GM21528 (cell line): ENCODE measurements around the gene CYP27C1.

Source experiments
- ATAC-seq: cut with Tn5 transposase; IDR thresholded peaks from one replicate; pipeline ENCODE4 v1.9.1; 2021; ENCODE audit warnings: mild to moderate bottlenecking, moderate library complexity; ENCODE audit not compliant: unreplicated experiment, low FRiP score

CYP27C1 gene

DNA sequence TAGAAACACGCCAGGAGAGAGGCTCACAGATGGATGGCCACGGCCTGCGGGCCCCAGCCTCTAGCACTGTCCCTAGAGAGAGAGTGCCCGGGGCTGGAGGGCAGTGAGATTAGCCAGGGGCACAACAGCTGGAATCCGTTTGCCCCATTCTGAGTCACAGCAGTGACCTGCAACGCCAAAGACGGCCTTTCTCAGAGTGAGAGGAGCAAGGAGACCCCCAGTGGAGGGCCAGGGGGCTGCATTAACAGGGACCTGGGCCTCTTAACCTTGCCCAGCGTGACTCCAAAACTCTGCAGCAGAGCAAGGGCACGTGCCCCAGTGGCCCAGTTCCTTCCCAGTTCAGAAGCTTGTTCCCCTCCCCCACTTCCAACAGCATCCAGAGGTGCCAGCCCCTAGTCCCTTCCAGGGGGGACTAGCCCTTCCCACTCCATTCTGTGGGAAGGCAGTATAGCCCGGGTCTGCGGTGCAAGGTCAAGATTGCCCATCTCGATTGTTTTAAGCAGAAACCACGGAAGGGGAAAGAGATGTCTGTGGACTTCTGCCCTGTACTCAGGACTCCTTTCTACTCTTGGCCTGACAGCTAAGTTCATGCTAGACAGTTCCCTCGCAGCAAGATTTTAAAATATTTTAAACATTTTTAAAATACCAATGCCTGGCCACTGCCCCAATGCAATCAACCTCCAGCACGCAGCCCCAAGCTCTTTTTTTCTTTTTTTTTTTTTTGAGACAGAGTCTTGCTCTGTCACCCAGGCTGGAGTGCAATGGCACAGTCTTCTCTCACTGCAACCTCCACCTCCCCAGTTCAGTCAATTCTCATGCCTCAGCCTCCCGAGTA, 62.2 kb downstream of the CYP27C1 start:
- no peak for ATAC-seq

DNA sequence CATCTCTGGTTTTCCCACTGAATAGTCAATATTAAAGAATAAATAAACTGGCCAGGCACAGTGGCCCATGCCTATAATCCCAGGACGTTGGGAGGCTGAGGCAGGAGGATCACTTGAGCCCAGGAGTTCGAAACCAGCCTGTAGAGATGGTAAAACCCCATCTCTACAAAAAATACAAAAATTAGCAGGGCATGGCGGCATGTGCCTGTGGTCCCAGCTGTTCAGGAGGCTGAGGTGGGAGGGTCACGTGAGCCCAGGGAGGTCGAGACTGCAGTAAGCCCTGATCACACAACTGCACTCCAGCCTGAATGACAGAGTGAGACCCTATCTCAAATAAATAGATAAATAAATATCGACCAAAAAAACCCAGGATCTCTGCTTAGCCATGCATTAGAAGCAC, 63.0 kb downstream of the CYP27C1 start:
- no peak for ATAC-seq

DNA sequence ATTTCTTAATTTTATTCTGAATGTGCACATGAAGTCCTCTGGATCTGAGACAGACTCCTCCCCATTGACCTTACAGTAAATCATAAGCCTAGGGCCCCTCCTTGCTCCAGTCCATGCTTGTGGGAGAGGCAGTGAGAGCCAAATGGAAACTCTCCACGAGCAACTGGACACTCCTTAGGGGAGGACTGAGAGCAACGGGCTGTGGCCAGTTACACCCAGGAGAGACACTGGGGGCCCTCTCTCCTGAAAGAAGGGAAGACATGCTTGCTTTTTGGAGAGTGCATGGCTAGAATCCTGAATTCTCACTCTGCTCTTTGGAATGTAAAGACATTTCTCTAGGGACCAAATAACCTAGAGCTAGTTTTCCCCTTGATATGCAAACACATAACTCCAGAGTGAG, 64.2 kb downstream of the CYP27C1 start:
- ATAC-seq = no peak

DNA sequence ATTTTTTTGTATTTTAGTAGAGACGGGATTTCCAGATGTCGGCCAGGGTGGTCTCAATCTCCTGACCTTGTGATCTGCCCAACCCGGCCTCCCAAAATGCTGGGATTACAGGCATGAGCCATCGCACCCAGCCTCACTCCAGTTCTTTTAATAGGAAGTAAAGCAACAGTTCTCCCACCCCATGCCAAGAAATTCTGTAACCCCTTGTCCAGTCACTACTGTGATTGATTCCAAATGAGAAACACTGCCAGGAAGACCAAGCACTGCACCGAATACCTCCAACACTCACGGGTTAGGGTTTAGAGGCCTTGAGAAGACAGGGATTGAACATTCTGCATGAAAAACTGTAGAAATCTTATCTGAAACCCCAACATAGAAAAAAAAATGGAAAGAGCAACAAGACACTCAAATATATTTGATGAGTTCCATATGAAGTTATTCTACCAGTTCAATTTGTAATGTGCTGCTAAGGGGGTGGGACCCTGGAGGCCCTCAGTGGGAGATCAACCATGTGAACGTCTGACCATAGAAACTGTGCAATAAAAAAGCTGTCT, 65.0 kb downstream of the CYP27C1 start:
- ATAC-seq = no peak

DNA sequence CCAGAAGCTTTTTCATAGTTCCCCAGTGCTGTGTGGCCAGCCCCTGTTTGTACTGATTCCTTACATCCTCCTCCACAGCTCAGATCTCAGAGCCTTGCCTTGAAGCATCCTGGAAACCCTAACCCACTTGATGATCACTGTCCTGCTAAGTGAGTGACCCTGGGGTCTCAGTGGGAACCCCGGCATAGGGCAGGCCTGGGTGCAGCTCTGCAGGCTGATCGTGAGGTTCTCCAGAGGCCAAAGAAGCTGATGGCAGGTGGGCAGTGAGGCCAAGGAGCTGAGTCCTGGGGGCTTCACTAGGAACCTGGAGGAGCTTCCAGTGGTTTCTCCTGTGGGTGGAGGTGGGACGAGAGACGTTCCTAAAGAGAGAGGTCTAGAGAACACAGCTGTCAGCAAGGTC, 65.7 kb downstream of the CYP27C1 start:
- no peak for ATAC-seq

DNA sequence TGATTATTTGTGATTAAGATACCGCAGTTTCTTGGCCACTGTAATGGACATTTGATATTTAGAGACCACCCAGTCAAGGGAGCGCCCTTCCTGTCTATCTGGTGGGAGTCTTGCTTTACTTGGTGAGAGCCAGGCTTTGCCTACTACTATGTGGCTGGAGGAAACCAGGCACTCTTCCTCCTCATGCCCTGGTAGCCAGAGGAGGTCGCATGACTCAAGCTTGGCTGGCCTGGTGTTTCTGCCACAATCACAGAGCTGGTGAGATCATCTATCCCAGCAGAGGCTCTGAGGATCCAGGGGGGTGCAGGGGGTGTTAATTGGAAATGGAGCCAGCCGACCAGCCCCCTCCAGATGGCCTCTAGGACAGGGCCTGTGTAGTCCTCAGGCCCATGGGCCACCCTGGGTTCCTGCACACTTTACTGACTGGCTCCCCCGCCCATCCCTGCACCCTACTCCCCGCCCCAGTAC, 66.4 kb downstream of the CYP27C1 start:
- no peak for ATAC-seq

DNA sequence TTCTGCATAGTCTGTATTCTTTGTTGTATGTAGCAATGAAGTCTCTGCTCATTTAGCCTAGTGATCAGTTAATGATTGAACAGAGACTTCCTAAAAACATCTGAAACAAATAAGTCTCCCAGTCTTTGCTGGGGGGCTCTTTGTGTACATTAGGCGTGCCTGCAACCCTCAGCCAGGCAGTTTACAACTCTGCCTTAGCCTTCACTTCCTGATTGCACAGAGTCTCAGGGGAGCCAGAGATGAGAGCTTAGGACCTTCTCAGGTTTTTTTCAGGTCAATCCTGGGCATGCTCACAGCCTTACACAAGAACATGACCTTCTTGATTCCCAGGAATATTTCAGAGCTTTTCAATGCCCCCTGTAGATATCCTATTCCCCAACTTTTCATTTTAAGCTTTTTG, 69.1 kb downstream of the CYP27C1 start:
- ATAC-seq = no peak

DNA sequence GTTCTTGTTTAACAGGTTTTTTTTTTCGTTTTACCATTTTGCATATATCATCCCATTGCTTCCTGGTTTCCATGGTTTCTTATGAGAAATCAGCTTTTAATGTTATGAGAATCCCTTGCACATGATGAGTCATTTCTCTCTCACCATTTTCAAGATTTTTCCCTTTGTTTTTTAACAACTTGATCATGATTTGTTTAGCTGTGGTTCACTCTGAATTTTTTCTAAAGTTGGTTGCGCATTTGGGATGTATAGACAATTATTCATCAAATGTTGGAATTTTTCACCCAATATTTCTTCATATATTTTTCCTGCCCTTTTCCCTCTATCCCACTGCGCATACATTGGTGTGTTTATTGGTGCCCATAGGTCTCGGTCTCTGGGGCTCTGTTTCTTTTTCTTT, 70.7 kb downstream of the CYP27C1 start:
- ATAC-seq = no peak

DNA sequence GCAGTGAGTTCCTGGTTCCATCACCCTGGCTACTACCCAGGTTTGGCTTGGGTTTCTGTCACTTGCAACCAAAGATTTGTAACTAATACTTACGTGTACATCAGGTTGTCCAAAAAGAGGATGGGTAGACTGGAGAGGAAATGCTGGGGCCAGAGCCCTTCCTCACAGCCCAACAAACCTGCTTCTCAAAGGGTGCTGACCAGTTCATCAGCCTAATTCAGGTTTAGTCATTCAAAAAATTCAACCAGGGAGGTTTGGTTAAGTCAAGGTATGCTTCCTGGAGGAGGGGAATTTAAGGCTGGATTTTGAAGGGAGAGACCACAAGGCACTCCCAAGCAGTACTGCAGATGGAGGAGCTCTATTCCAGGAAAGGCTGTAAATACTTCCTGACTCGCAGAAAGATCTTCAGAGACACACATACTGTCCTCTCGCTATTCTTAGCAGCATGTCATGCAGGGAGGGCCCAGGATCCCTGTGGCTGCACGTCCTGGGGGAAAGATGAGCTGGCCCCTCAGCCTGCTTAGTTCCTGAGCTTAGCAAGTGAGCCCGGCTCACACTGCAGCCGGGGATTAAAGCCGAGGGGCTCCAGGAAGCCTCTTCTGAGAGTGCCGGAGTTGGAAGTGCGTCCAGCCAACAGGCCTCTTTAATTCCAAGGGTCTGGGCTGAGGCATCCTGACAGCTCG, 73.1 kb downstream of the CYP27C1 start:
- ATAC-seq = no peak

DNA sequence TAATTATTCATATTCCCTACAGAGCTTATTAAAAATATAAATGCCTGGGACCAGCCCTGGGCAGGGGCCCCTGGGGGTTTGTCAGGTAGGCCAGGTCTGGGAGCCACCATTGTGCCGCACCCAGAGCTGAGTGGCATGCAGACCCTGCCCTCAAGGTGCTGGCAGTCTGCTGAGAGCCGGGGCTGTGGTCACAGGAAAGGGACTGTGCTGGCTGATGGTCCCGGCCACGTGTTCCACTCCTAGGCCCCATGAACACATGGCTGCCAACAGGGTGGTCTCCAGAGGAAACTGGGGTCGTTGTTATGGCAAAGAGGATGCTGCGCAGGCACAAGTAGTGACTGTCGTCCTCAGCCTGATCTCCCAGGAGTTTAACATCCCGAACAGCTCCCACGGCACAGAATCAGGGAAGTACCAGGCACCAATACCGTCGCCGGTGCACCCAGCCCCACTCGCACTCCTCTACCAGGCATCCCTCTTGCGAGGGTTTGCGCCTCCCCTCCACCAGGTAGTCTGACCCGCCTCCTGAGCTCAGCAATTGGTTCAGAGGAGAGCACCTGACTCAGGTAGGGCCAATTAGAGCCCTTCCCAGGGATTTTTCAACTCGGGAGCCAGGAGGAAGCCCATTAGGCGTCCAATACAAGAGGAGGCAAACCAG, 73.9 kb downstream of the CYP27C1 start:
- no peak for ATAC-seq

DNA sequence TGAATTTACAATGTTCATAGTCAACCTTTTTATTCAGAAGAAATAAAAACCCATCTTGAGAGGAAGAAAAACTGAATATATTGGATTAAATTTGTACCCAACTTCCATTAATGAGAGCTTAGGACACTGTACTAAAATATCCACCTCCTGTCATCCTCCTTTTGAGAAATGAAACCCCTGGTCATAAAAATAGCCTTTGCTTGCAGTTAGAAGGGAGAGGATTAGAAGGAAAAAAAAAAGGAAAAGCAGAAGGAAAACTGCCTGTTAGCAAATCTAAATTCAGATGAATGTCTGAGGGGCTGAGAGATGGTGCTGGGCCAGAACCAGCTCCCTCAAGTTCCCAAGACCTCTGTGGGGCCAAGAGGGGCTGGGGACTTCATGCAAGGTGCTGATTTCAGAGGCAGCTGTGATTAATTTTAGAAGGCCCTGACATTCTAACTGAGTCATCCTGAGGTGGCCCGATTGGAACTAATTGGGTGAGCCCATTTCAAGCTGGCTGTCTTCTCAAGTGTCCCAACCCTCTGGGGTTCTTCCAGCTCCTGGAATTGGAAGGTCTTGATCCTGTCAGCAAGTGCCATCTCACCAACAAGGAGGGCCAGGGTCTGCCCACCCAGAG, 74.7 kb downstream of the CYP27C1 start:
- no peak for ATAC-seq

DNA sequence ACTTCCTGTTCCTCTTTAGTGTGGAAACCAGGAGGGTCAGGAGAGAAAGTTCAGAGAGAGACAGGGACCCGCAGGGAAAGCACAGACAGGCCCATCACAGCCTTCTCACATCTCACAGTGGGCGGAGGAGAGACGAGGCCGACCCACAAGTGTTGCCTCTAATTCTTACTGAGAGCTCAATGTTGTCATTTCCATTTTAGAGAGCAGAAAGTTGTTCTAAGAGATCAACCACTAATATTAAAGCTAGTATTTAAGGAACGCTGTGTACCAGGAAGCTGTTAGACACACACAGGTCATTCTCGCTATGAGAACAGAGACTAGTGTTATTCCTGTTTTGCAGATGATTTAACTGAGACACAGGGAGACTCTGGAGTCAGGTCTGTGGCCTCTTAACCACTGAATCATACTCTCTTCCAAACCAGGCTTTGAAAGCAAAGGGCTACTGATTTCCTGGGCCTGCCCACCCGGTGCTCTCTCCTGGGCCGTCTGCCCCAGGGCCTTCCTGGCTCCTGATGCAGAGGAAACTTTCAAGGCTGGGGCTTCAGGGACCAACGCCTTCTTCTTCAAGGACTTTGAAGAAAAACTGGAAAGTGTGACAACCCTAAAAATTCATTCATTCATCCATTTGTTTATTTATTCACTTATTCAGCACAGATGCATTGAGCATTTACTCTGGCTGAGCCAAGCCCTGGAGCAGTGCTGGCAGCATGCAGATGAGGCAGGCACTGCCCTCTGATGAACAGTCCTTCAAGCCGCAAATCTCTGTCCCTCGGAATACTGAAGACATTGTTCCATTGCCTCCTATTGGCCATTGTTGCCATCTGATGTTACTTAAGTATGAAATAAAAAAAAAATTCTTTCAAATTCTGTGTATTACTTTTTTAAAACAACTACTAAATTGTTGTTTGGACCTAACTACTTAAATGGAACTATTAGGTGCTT, 76.0 kb downstream of the CYP27C1 start:
- no peak for ATAC-seq

DNA sequence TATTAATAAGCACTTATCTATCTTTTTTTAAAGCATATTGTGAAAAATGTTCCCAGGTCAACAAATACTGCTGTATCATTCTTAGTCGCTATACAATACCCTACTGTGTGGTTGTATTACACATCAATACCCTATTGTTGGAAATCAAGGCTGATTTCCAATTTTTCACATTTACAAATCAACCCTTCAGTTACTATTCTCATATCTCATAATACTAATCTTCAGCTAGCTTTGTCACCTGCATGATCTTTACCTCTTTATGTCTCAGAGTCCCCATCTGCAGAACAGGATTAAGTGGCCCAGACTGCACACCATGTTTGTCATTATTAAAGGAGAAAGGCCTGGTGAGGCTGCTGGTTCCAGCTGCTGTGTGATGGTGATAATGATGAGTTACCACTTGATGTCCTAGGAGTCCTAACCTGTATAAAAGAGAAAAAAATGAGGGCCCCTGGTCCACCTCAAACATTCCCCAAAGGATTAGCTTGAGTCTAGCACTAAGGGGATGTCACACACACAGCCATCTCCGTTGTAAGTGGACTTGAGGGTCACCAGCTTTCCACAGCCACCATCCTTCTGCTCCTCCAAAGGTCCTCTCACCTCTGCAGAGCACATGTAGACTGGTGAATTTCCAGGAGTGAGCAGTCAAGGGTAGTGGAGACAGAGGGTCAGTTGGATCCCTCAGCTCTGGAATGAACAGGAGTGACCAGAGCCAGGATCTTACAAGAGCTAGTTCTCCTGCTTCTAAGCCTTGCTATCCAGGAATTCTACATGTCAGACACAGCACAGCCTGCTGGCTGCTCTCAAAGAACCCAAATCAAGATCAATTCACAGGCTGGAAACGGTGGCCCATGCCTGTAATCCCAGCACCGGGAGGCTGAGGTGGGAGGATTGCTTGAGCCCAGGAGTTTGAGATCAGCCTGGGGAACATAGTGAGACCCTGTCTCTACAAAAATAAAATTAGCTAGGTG, 77.2 kb downstream of the CYP27C1 start:
- ATAC-seq = no peak

DNA sequence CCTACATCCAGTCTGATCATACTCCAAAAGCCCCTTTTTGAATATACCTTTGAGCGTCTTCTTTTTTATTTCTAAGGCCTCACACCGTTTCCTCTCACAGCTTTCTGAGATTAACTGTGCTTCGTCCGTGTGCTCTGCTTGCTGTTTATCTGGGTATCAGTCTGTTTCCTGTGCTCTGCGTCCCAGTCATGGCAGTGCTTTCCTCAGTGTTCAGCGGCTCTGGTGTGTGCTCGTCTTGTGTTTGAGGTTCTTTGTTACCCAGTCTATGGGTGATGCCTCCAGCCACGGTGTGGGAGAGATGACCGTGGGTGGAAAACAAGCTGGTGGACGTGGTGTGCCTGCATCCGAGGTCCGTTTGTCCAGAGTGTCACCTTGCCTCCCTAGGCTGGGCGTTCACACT, 79.6 kb downstream of the CYP27C1 start:
- no peak for ATAC-seq

DNA sequence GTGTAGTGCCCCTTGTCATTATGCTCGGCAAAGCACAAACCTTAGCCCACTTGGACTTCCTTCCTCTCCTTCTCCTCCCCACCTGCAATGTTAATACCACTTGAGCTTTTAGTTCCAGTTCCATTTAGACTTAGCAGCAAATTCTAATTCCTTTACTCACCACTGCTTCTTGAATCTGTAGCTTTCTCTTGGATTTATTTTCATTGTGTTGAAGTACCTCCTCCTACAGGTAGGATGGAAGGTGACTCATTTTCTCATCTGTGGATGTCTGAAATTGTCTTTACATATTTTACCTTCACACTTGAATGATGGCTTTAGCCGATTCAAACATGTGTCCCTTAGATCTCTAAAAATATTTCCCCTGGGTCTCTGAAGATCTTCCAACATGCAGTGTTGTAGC, 80.3 kb downstream of the CYP27C1 start:
- ATAC-seq = no peak

DNA sequence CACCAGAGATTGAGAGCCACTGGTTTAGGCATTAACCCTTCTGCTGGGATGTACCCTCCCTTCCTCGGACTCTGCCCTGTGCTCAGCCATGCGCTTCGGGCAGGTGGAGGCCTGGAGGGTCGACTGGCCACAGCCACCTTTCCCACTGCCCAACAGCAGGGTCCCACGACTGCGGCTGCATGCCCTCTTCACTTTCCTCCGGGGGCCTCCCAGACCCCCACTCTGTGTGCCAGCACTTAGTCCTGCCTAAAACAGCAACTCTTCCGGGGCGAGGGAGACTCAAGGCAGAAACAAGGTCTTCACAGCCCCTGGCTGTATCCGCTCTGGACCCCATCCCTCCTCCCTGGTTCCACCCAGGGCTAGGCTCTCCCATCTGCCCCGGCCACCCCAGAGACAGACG, 81.8 kb downstream of the CYP27C1 start:
- no peak for ATAC-seq

DNA sequence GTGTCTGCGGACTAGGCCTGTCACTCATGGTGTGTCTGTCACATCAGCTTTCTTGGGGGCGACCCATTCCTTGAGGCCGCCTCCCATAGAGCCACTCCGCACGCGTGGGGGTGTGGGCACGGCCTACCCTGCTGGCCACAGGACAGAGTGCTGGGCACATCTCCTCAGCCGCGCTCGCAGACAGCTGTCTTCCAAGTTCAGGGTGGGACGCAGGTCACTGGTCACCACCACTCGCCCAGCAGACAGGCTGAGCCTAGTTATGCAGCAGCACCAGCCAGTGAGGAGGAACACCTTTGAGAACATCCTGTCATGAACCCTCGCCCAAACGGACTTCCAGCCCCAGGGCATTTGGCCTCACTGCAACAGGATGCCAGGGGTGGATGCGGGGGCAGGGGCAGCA, 82.4 kb downstream of the CYP27C1 start:
- no peak for ATAC-seq

DNA sequence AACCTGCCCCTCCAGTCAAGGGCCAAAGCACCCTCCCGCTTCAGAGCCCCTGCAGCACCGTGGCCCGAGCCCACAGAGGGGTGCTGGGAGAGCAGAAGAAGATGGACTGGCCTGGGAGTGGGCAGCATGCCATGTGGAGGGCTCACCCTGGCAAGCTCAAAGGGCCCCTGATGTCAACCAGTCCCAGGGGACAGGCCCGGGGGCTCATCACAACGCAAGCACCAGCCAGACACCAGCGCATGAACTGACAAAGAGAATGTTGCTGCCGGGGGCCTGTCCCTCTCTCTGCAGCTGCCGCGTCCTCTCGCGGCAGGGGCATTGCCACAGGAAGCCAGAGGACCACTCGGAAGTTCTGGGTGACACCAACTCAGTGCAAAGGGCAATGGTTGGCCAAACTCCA, 82.9 kb downstream of the CYP27C1 start:
- ATAC-seq = no peak
